Activated gamma-delta T cell (primary cell): ENCODE data around the gene NFATC1.

Experiments
- DNase-seq: peaks from one replicate; lab custom pipeline; 2025; lab: John Stamatoyannopoulos, UW

NFATC1 gene

GRCh38 chr18:79537758-79538157, 142.0 kb downstream of the NFATC1 start:
- DNase-seq: no peak

DNA sequence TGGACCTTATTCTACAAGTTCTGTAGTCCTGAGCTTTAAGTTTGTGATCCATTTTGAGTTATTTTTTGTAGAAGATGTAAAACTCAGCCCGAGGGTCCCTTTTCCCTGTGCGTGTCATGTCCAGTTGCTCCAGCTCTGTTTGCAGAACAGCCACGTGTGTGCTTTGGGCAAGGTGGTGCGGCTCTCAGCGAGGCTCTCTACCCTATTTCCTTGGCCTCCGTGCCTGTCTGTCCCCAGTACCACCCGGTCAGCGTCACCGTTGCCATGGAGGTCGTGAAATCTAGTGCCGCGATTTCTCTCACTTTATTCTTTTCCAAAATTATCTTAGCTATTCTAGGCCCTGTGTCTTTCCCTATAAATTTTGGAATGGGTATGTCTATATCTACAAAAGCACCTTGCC, 142.9 kb downstream of the NFATC1 start:
- no peak for DNase-seq

DNA sequence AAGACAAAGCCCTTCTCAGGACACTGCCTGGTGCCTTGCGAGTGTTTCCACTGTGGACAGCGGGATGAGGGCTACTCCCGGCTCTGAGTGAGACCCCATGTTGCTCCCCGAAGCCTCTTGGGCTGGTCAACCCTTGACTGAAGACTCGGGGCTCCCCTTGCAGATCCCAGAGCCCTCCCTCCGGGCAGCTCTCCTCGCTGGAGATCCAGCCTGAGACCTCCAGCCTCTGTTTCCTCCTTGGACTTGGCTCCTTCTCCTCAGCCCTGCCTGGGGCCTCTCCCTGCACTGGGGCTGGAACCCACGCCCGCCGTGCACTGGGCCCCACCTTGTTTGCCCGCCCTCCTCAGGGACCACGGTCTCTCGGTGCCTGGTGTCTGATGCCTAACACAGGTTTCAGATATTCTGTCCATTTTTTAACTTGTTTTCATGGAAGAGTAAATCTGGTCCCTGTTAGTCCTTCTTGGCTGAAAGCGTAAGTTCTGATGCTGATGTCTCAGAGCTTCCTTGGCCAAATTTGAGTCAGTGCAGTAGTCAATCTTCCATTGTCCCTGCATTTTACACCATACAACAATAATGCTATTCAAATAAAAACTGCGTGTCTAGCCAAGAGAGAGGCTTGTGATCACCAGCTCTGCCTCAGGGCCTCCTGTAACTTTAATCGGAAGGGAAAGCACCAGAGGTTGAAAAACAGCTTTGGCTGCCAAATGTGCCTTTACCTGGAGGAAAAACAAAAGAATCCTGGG, 144.6 kb downstream of the NFATC1 start:
- no peak for DNase-seq

DNA sequence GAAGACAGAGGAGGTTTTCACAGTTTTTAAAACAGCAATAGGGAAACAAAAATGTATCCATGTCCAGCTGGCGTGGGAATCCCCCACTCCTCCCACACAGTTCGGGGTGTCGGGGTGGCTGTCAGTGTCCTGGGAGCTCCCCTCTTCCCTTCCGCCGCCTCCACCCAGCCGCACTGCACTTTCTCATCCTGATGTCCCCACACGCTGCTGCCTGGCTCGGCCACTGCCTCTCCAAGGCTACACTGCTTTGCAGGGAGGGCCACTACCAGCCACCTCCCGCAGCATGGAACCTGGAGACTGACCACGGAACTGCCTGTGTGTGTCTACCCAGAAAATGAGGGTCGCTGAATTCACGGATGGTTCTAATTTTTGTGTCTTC, 145.2 kb downstream of the NFATC1 start:
- DNase-seq: no peak

DNA sequence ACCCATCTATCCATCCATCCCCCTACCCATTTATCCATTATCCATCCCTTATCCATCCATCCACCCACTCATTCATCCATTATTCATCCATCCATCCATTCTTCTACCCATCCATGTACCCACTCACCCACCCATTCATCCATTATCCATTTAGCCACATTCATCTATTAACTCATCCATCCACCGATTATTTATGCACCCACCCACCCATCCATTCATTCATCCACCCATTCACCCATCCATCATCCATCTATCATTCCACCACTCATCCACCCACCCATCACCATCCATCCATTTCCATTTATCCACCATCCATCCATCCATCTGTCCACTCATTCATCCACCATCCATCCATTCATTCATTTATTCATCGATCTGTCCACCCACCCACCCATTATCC, 146.5 kb downstream of the NFATC1 start:
- DNase-seq: no peak

GRCh38 chr18:79542876-79543750, 147.4 kb downstream of the NFATC1 start:
- no peak for DNase-seq

GRCh38 chr18:79543861-79544385, 148.2 kb downstream of the NFATC1 start:
- DNase-seq: no peak

GRCh38 chr18:79544386-79544963, 148.7 kb downstream of the NFATC1 start:
- no peak for DNase-seq

GRCh38 chr18:79545255-79545654, 149.5 kb downstream of the NFATC1 start:
- no peak for DNase-seq

- DNase-seq: no peak
These were observed 150.0 kb downstream of the NFATC1 start for GRCh38 chr18:79545736-79546171.

- no peak for DNase-seq
These were observed 151.1 kb downstream of the NFATC1 start for GRCh38 chr18:79546781-79547272.

GRCh38 chr18:79547413-79548076, 151.8 kb downstream of the NFATC1 start:
- no peak for DNase-seq

DNA sequence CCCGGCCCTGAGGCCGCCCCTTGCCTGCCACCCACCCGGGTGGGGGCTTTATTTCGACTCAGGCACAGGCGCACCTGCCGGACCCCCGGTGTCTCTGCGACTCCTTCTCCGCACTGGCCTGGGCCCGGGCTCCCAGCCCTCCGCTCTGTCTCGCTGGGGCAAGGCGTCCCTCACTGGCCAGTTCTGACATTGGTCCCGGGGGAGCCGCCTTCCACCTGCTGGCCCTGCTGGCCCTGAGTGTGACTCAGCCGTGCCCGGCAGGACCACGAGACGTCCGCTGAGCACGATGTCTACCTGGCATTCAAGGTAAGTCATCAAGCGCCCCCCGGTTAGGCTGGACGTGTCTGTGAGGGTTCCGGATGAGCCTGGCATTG, 152.3 kb downstream of the NFATC1 start:
- DNase-seq: no peak

- no peak for DNase-seq
These were observed 152.9 kb downstream of the NFATC1 start for GRCh38 chr18:79548621-79548985.

GRCh38 chr18:79548986-79549637, 153.4 kb downstream of the NFATC1 start:
- DNase-seq: no peak

GRCh38 chr18:79549638-79550000, 153.9 kb downstream of the NFATC1 start:
- no peak for DNase-seq

- no peak for DNase-seq
These were observed 156.5 kb downstream of the NFATC1 start for GRCh38 chr18:79552140-79552631.

DNA sequence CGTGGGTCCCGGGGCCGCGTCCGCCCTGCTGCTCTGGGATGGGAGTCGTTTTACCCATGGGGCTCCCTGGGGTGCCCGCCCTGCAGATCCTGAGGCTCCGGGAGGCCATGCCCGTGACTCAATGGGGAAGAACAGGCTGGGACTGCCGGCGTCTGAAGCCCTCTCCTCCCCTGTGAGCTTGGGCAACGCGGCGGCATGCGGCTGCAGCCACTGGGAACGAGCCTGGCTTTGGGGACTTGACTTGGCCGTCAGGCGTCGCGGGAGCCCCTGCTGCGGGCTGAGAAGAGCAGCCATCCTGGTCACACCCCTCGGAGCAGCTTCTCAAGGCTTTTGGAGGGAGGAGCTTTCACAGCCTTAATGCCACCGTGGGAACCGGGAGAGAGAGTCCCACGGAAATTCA, 157.0 kb downstream of the NFATC1 start:
- DNase-seq: no peak

DNA sequence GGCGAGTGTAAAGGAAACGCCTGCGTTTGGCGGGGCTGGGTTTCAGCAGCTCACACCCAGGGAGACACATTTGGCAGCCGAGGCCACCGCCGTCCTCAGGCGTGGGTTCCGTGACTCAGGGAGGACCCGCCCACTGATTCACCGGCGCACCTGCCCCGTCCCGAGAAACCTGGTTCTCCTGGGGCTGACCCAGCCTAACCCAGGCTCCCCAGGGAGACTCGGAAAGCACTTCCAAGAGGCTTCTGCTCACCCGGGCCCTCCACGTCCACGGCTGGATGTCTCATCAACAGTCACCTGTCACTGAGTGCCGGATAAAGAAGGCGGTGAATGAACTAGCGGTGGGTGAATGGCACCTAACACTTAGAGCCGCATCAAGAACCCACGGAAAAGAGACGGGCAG, 157.4 kb downstream of the NFATC1 start:
- DNase-seq: no peak

GRCh38 chr18:79553696-79554095, 158.0 kb downstream of the NFATC1 start:
- no peak for DNase-seq

DNA sequence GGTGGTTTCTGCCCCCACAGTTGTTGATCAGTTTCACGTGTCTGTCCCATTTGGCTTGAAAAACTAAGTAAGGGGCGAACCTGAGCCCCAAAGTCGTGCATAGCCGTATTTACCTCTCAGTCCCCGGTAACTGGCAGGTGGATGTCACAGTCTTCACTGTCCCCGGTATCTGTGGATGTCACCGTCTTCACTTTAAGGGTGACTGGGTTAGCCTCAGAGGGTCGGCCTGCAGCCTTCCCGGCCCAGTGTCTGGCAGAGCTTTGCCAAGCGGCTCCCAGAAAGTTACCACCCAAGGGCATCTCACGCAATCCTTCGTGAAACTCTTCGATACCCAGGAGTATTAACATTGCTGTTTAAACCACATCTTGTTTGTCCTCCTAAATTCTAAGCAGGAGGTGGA, 158.6 kb downstream of the NFATC1 start:
- DNase-seq: no peak
